BJ (cell line): ENCODE data around the gene UBE2J2. TPM values are rescaled to one million over a fixed set of nuclear protein-coding genes. Genes with fewer than 3 reads are reported as not detected.

ENCODE experiments used
- CTCF ChIA-PET: fragments of 350-600 bp; formaldehyde crosslinking; extraction: SDS; loops from one replicate; lab custom pipeline; 2021; ENCODE audit warnings: antibody characterized with exemption, inconsistent platforms; lab: Yijun Ruan, JAX
- POLR2A ChIA-PET: fragments of 300-600 bp; sonication (Branson Sonifier 250); formaldehyde crosslinking; extraction: SDS; loops from one replicate; lab custom pipeline; 2021; ENCODE audit warnings: antibody characterized with exemption; lab: Charles Lee
- DNase-seq: peaks from one replicate; pipeline ENCODE4 v3.0.0-alpha.2; 2011; ENCODE audit warnings: low read depth
- H3K27me3 ChIP-seq: 2 replicates; pipeline ENCODE4 v1.6.0; 2011; ENCODE audit warnings: low read length; ENCODE audit not compliant: control insufficient read depth, insufficient read depth
- H3K36me3 ChIP-seq: 2 replicates; pipeline ENCODE4 v1.5.1; 2011; ENCODE audit warnings: low read length; ENCODE audit not compliant: control insufficient read depth, insufficient read depth
- H3K4me3 ChIP-seq: 2 replicates; pipeline ENCODE4 v1.5.1; 2011; ENCODE audit warnings: low read depth, mild to moderate bottlenecking, control low read depth, low read length
- polyA plus RNA-seq: library from polyadenylated mRNA; depleted of rRNA; stranded (reverse); fragments of >200 nt; gene quantifications from 2 replicates; pipeline ENCODE4 v1.2.3, GENCODE V29; 2011
- TF ChIP-seq, protein P1 (sequence below): IDR thresholded peaks from 2 replicates; pipeline ENCODE4 v1.5.1; 2011; ENCODE audit warnings: low read depth, mild to moderate bottlenecking, control low read depth, inconsistent platforms, low read length, moderate library complexity; ENCODE audit not compliant: insufficient read depth

UBE2J2 gene
- polyA plus RNA-seq, 1 experiment: 25.7 TPM

DNA sequence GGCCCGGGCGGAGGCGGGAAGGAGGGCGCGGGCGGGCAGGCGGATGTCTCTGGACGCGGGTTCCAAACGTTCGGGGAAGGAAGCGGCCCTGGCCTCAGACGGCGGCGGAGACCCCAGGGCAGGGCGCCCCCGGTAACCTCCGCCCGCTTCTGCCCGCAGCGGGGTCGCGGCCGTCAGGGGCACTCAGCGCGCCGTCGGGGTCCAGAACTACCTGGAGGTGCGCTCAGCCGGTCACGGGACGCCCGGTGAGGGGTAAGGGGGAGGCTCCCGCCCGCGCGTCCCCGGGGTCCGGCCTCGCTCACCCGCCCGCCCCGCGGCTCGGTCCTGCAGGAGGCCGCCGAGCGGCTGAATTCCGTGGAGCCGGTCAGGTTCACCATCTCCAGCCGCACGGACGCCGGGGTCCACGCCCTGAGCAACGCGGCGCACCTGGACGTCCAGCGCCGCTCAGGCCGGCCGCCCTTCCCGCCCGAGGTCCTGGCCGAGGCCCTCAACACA lies 35.1 kb upstream of the UBE2J2 start:
- Histone ChIP-seq H3K4me3 (peak overlapping the region; percentile 88), H3K36me3 (peaks cover 27% of the 10 kb centered on the region), H3K27me3 (no peaks in the 10 kb centered on the region)
- no peak for DNase-seq
- CTCF ChIA-PET: interaction anchor here (0.9 to 1.1 kb wide), 2 partner anchors 64 to 186 kb away, joined by 3 read pairs; no protein-coding TSS in a partner anchor
- POLR2A ChIA-PET: interaction anchor here (0.6 kb wide), 1 partner anchor 53 kb away, joined by 3 read pairs; no protein-coding TSS in a partner anchor
- TF ChIP-seq, protein P1, sequence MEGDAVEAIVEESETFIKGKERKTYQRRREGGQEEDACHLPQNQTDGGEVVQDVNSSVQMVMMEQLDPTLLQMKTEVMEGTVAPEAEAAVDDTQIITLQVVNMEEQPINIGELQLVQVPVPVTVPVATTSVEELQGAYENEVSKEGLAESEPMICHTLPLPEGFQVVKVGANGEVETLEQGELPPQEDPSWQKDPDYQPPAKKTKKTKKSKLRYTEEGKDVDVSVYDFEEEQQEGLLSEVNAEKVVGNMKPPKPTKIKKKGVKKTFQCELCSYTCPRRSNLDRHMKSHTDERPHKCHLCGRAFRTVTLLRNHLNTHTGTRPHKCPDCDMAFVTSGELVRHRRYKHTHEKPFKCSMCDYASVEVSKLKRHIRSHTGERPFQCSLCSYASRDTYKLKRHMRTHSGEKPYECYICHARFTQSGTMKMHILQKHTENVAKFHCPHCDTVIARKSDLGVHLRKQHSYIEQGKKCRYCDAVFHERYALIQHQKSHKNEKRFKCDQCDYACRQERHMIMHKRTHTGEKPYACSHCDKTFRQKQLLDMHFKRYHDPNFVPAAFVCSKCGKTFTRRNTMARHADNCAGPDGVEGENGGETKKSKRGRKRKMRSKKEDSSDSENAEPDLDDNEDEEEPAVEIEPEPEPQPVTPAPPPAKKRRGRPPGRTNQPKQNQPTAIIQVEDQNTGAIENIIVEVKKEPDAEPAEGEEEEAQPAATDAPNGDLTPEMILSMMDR: no peak

DNA sequence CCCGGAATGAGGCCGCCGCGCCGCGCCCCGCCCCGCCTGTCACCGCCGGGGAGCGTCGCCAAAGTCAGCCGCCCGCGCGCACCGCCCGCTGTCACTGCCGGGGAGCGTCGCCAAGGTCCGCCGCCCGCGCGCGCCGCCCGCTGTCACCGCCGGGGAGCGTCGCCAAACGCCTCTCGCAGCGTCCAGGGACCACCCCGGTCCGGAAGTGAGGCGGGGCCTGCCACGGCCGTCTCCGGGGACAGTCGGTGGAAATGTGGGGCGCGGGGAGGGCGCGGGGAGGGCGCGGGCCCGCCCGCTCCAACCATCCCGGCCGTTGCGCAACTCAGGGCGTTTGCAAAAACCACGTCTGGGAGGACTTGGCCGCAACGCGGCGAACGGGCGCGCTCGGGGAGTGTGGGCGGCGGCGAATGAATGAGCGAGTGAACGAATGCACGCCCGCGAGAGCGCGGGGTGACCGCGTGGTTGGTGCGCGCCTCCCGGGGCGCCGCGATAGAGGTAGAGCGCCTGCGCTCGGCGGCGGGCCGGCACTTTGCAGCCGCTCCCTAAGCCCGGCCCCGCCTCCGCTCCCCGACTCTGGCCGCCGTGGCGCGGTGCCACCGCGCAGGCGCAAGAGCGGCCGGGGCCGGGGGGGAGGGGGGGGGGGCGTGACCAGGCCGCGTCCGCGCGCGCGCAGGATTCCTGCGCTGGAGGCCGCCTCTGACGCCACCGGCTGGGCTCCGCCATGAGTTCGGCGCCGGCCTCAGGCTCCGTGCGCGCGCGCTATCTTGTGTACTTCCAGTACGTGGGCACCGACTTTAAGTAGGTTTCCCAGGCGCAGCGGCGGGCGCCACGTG lies 34.5 kb upstream of the UBE2J2 start, which contains the start of the genes ACAP3 and PUSL1:
TSS of gene ACAP3 (minus strand) at position 8 of the 833 bp plus-strand sequence. CDS start 115 bp downstream, outside the sequence.
TSS of gene PUSL1 (plus strand) at position 675 of the 833 bp plus-strand sequence. CDS start at position 722, 47 bp downstream.
- POLR2A ChIA-PET: no interaction called here
- H3K4me3 ChIP-seq: peak within 1 kb of the TSS; percentile 88
- CTCF ChIA-PET: no interaction called here
- no peaks in the 10 kb centered on the region for H3K27me3 ChIP-seq
- H3K36me3 ChIP-seq: peaks cover 23% of the 10 kb centered on the region
- peak; percentile 53 for DNase-seq
- TF ChIP-seq, protein P1: no peak

DNA sequence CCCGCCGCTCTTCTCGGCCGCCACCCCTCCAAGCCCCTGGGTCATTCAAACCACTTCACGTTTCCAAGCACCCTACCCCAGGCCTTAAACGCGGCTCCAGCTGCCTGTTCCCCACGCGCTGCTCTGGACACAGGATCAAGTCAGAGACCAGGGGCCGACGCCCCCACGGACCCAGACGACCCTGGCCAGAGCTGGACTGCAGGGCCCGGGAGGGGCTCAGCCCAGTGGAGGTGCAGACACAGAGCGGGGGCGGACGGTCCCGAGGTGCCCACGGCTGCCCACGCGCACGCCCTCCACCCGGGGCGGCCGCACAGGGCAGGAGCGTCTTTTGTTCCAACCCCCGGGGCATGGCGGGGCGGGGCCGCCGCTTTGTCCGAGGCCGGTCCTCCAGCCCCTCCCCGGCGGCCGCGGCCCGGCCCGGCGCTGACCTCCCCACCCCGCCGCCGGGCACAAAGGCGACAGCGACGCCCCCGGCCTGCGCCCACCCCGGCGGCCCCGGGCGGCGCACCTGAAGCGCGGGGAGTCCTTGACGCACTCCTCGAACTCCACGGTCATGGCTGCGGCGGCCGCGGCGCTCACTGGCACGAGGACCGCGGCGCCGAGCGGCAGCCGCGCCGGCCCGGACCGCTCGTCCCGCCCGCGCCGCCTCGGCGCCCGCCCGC lies 33.7 kb upstream of the UBE2J2 start:
- H3K36me3 ChIP-seq: peaks cover 16% of the 10 kb centered on the region

DNA sequence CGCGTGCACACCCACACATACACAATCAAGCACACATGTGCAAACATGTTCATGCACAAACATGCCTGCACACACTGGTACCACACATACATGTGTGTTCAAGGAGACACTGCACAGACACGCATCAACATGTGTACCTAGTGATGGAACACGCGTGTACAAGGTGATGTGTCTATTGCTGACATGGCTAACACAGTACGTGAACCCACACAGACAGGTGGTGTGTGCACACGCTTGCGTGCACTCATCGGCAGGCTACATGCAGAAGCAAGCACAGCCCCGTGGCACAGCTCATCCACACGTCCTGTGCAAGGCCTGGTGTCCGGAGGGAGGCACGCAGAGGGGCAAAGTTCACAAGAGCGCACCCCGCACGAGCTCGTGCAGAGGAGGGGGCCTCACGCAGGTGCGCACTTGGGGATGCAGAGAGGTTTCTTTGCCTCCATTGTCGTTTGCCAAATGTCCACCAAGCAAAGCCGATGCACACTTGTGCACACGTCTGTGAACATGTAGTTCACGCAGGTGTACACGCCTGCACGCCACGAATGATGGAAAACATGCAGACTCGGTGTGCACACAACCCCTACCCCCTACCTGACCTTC lies 33.1 kb upstream of the UBE2J2 start:
- TF ChIP-seq, protein P1: no peak
- no peak for DNase-seq
- Histone ChIP-seq H3K4me3 (peak overlapping the region; percentile 88), H3K36me3 (peaks cover 12% of the 10 kb centered on the region), H3K27me3 (no peaks in the 10 kb centered on the region)
- CTCF ChIA-PET: interaction anchor here (0.6 kb wide), 1 partner anchor 331 kb away, joined by 3 read pairs; no protein-coding TSS in a partner anchor
- POLR2A ChIA-PET: no interaction called here

More for the DNA sequence above, 33.7 kb upstream of the UBE2J2 start:
- TF ChIP-seq, protein P1: no peak
- Histone ChIP-seq H3K27me3 (no peaks in the 10 kb centered on the region), H3K4me3 (peak overlapping the region; percentile 88)
- POLR2A ChIA-PET: no interaction called here
- CTCF ChIA-PET: interaction anchor here (0.6 kb wide), 1 partner anchor 332 kb away, joined by 3 read pairs; no protein-coding TSS in a partner anchor
- no peak for DNase-seq
